Measurements from ENCODE around the gene NECTIN3. TPM values are rescaled to one million over a fixed set of nuclear protein-coding genes. Genes with fewer than 3 reads are reported as not detected.
A peak's percentile ranks its signal among the peaks of the same experiment; 100 is the strongest.

NECTIN3 gene
- total RNA-seq, 1 experiment from 2014 or later: 53.7 TPM

GRCh38 chr3:111106993-111107661, 35.5 kb downstream of the NECTIN3 start:
- no peak overlapping the region for H4K8ac ChIP-seq (replicated peaks; ENCODE audit: insufficient read length, low read depth, low read length)
- H2BK12ac ChIP-seq (ENCODE audit: insufficient read length, low read depth, low read length): no peak overlapping the region
- Mint-ChIP-seq H3K9me3 (peaks cover 0 to 7% of the 10 kb centered on the region in 2 experiments; a peak in 3 of 5 replicates), H3K4me3 (peak overlapping the region in 1 of 2 experiments; percentile 14; a peak in 1 of 5 replicates), H3K27ac (peak overlapping the region in 1 of 3 experiments; percentile 81; a peak in 1 of 7 replicates), H3K4me1 (peaks cover 68 to 73% of the 10 kb centered on the region in 2 experiments), H3K27me3 (ENCODE audit: low read depth) (no peaks in the 10 kb centered on the region), H3K36me3 (ENCODE audit: insufficient read depth in 1 of 3, low read depth in 3 of 3) (peaks cover 4 to 24% (median 15%) of the 10 kb centered on the region in 3 experiments; a peak in 4 of 7 replicates)
- no peak overlapping the region for H2AK5ac ChIP-seq (ENCODE audit: insufficient read length, low read length)
- H3K27me3 ChIP-seq (ENCODE audit: insufficient read depth, low read length): no peaks in the 10 kb centered on the region
- H3K4me1 ChIP-seq (ENCODE audit: insufficient read depth, low read length): no peaks in the 10 kb centered on the region; the same call in 1 of the 2 replicates
- no peaks in the 10 kb centered on the region for H4K20me1 ChIP-seq (ENCODE audit: control insufficient read depth, insufficient read depth, insufficient read length)
- no peak overlapping the region for H3K4ac ChIP-seq (ENCODE audit: low read depth, low read length)
- no peak overlapping the region for H2BK5ac ChIP-seq (ENCODE audit: insufficient read length, low read length)
- H2BK120ac ChIP-seq (ENCODE audit: low read depth, low read length, poor library complexity, severe bottlenecking): no peak overlapping the region
- H3K56ac ChIP-seq (ENCODE audit: insufficient read length, low read depth, low read length): no peak overlapping the region
- H3K79me2 ChIP-seq (ENCODE audit: insufficient read depth, low read length): peaks cover 29% of the 10 kb centered on the region
- no peak overlapping the region for H3K18ac ChIP-seq (ENCODE audit: insufficient read length, low read depth, low read length)
- H3K23ac ChIP-seq (ENCODE audit: insufficient read length, low read depth, low read length): no peak overlapping the region
- H2AFZ ChIP-seq (ENCODE audit: low read length): no peak overlapping the region
- no peak overlapping the region for H3K27ac ChIP-seq (ENCODE audit: insufficient read length, low read depth, low read length)
- no peak overlapping the region for H2BK15ac ChIP-seq (ENCODE audit: low read depth, low read length)
- no peaks in the 10 kb centered on the region for H3K23me2 ChIP-seq (ENCODE audit: insufficient read length, low read depth, low read length, poor library complexity, severe bottlenecking)
- TF ChIP-seq CTCF (conservative IDR thresholded peaks at IDR 0.05): no peak
- no peaks in the 10 kb centered on the region for H3K79me1 ChIP-seq (ENCODE audit: insufficient read depth, low read depth, low read length, poor library complexity, severe bottlenecking)
- DNase-seq: no peak
- no peaks in the 10 kb centered on the region for H3K9me3 ChIP-seq (ENCODE audit: control insufficient read depth, low read depth, low read length)
- no peak overlapping the region for H3K9ac ChIP-seq (ENCODE audit: extremely low read depth, insufficient read length, low read length)
- no peak overlapping the region for H4K5ac ChIP-seq (ENCODE audit: insufficient read length, low read depth, low read length)
- no peak overlapping the region for H2BK20ac ChIP-seq (ENCODE audit: low read depth, low read length, poor library complexity, severe bottlenecking)
- no peak overlapping the region for H3K4me2 ChIP-seq (ENCODE audit: insufficient read depth, insufficient read length, low read length)
- H4K91ac ChIP-seq (ENCODE audit: insufficient read length, low read depth, low read length): no peak overlapping the region
- WGBS (ENCODE audit: extremely low coverage, insufficient read length, low lambda C conversion rate): no CpG with 5 or more reads among the region's 3 CpGs
- no peak overlapping the region for H3K14ac ChIP-seq (ENCODE audit: insufficient read depth, low read length)
- no peak overlapping the region for H3T11ph ChIP-seq (ENCODE audit: low read length)
